GM23338 (cell line): ENCODE measurements around the gene ASL. TPM values are rescaled to one million over a fixed set of nuclear protein-coding genes. Genes with fewer than 3 reads are reported as not detected.

Source experiments
- ATAC-seq: fragments of 200-7000 bp; cut with Tn5 transposase; 3 replicates; pipeline ENCODE4 v1.9.1; 2020
- DNase-seq: peaks from one replicate; pipeline ENCODE4 v3.0.0-alpha.2; 2015; ENCODE audit warnings: low spot score
- H2AFZ ChIP-seq: fragments of 200-600 bp; sonication (generic); 2 replicates; pipeline ENCODE4 v1.8.0; 2016; ENCODE audit warnings: antibody characterized with exemption, mild to moderate bottlenecking, moderate library complexity
- H3F3A ChIP-seq: fragments of 200-600 bp; sonication (generic); replicated peaks from 2 replicates; pipeline ENCODE4 v1.8.0; 2017; ENCODE audit warnings: antibody characterized with exemption, mixed run types, low read depth
- H3K27ac ChIP-seq: fragments of 200-600 bp; sonication (generic); 2 replicates; pipeline ENCODE4 v1.6.1; 2016; ENCODE audit warnings: low read depth
- H3K27me3 ChIP-seq: fragments of 200-600 bp; sonication (generic); 2 replicates; pipeline ENCODE4 v1.8.0; 2016; ENCODE audit warnings: mild to moderate bottlenecking, mixed run types, moderate library complexity; ENCODE audit not compliant: insufficient read depth
- H3K36me3 ChIP-seq: fragments of 200-600 bp; sonication (generic); 2 replicates; pipeline ENCODE4 v1.8.0; 2016; ENCODE audit warnings: mild to moderate bottlenecking; ENCODE audit not compliant: insufficient read depth
- H3K4me1 ChIP-seq: fragments of 200-600 bp; sonication (generic); 2 replicates; pipeline ENCODE4 v1.8.0; 2016; ENCODE audit warnings: mild to moderate bottlenecking, moderate library complexity; ENCODE audit not compliant: insufficient read depth
- H3K4me2 ChIP-seq: fragments of 200-600 bp; sonication (generic); 2 replicates; pipeline ENCODE4 v1.7.1; 2017; ENCODE audit warnings: mixed run types
- H3K4me3 ChIP-seq: fragments of 200-600 bp; sonication (generic); 2 replicates; pipeline ENCODE4 v1.6.1; 2016; ENCODE audit warnings: mixed run types
- H3K79me2 ChIP-seq: fragments of 200-600 bp; sonication (generic); replicated peaks from 2 replicates; pipeline ENCODE4 v1.8.0; 2017; ENCODE audit warnings: mild to moderate bottlenecking; ENCODE audit not compliant: insufficient read depth
- H3K9me2 ChIP-seq: fragments of 200-600 bp; sonication (generic); 2 replicates; pipeline ENCODE4 v1.8.0; 2017; ENCODE audit not compliant: insufficient read depth
- H4K20me1 ChIP-seq: fragments of 200-600 bp; sonication (generic); replicated peaks from 2 replicates; pipeline ENCODE4 v1.8.0; 2017; ENCODE audit warnings: mild to moderate bottlenecking; ENCODE audit not compliant: insufficient read depth
- H3K27ac Mint-ChIP-seq: 2 replicates; pipeline ENCODE4 v1.8.0; 2020; ENCODE audit warnings: inconsistent platforms, mild to moderate bottlenecking, moderate library complexity, mixed read lengths
- H3K27me3 Mint-ChIP-seq: 3 replicates; pipeline ENCODE4 v1.8.0; 2022; ENCODE audit warnings: low read depth, mild to moderate bottlenecking, moderate library complexity, mixed read lengths, inconsistent platforms; ENCODE audit not compliant: insufficient read depth, poor library complexity
- H3K36me3 Mint-ChIP-seq: 3 replicates; pipeline ENCODE4 v1.8.0; 2021; ENCODE audit warnings: low read depth, mild to moderate bottlenecking, inconsistent platforms, moderate library complexity, mixed read lengths
- H3K4me1 Mint-ChIP-seq: 3 replicates; pipeline ENCODE4 v1.8.0; 2020; ENCODE audit warnings: mild to moderate bottlenecking, inconsistent platforms, mixed read lengths
- H3K4me3 Mint-ChIP-seq: 3 replicates; pipeline ENCODE4 v1.8.0; 2021; ENCODE audit warnings: moderate library complexity, mild to moderate bottlenecking, inconsistent platforms, mixed read lengths
- H3K9me3 Mint-ChIP-seq: 3 replicates; pipeline ENCODE4 v1.8.0; 2020; ENCODE audit warnings: moderate library complexity, mild to moderate bottlenecking, inconsistent platforms, mixed read lengths
- CREB1 ChIP-seq: fragments of 250-450 bp; sonication (Bioruptor Pico); IDR thresholded peaks from 2 replicates; pipeline ENCODE4 v1.5.0; 2020; ENCODE audit warnings: low read depth, mild to moderate bottlenecking, moderate library complexity
- CTCF ChIP-seq, 2 experiments: fragments of 200-600 bp in 1 of 2; sonication (generic) in 1 of 2; conservative IDR thresholded peaks; 2 replicates each; pipeline versions ENCODE4 v1.5.1 to v1.6.1; 2016 to 2017; ENCODE audit warnings: antibody characterized with exemption in 2 of 2, low read depth in 2 of 2, mild to moderate bottlenecking in 2 of 2, moderate library complexity in 1 of 2
- ETS1 ChIP-seq: IDR thresholded peaks from 2 replicates; pipeline ENCODE4 v1.6.1; 2016; ENCODE audit warnings: antibody characterized with exemption
- EZH2 ChIP-seq: fragments of 200-600 bp; sonication (generic); IDR thresholded peaks from one replicate; pipeline ENCODE4 v1.8.0; 2017; ENCODE audit warnings: antibody characterized with exemption, mild to moderate bottlenecking, low read depth; ENCODE audit not compliant: unreplicated experiment
- EZH2phosphoT487 ChIP-seq: fragments of 200-600 bp; sonication (generic); IDR thresholded peaks from one replicate; pipeline ENCODE4 v1.8.1; 2018; ENCODE audit warnings: antibody characterized with exemption; ENCODE audit not compliant: unreplicated experiment
- JUNB ChIP-seq: IDR thresholded peaks from one replicate; pipeline ENCODE4 v1.6.1; 2016; ENCODE audit warnings: antibody characterized with exemption; ENCODE audit not compliant: unreplicated experiment
- NANOG ChIP-seq: IDR thresholded peaks from 2 replicates; pipeline ENCODE4 v1.6.1; 2016; ENCODE audit warnings: antibody characterized with exemption, borderline replicate concordance
- POLR2AphosphoS5 ChIP-seq: IDR thresholded peaks from 2 replicates; pipeline ENCODE4 v1.6.1; 2016; ENCODE audit warnings: antibody characterized with exemption, low read depth
- ZNF114 ChIP-seq: fragments of 250-450 bp; sonication (Bioruptor Pico); IDR thresholded peaks from 2 replicates; pipeline ENCODE4 v1.5.0; 2020; ENCODE audit warnings: mild to moderate bottlenecking, moderate library complexity
- ZNF462 ChIP-seq: fragments of 250-450 bp; sonication (Bioruptor Pico); IDR thresholded peaks from 2 replicates; pipeline ENCODE4 v1.5.0; 2020; ENCODE audit warnings: mild to moderate bottlenecking, moderate library complexity
- polyA plus RNA-seq: library from polyadenylated mRNA; unstranded; fragments of >200 nt; fragmentation: Nextera tagmentation; extraction: Ambion mirVana; gene quantifications from 2 replicates; pipeline ENCODE4 v1.2.1, GENCODE V29; 2016
- total RNA-seq: library from RNA; depleted of rRNA; stranded (reverse); fragments of >200 nt; shearing (Covaris generic); gene quantifications from 2 replicates; pipeline ENCODE4 v1.2.3, GENCODE V29; 2014

Gene ASL
- total and polyA plus RNA-seq, 2 experiments from 2014 or later = 14.9 to 36.9 TPM

DNA sequence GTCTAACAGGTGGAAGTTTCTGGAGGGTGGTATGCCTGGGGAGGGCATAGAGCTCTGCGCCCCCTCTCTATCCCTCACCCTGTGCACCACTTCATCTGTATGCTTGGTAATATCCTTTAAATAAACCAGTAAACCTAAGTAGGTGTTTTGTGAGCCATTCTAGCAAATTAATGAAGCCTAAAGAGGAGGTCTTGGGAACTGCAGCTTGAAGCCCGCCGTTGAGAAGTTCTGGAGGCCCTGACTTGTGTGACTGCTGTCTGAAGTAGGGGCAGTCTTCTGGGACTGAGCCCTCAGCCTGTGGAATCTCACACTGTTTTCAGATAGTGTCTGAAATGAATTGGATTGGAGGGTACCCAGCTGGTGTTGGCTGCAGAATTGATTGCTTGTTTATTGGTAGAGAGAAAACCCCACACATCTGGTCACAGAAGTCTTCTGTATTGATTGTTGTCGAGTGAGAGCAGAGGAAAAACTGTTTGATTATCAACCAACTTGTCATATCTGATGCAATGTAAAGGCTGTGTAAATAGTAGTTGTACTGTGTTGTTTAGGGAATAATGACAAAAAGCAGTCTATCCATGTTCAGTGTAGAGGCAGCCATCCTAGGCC, 43.7 kb downstream of the ASL start (continued):
- TF ChIP-seq CTCF (conservative IDR thresholded peaks at IDR 0.05; ENCODE audit: low read depth in 2 of 2) (no peak), CREB1 (CRISPR knock-in tag) (no peak), EZH2phosphoT487 (no peak), POLR2AphosphoS5 (no peak), ETS1 (no peak)

DNA sequence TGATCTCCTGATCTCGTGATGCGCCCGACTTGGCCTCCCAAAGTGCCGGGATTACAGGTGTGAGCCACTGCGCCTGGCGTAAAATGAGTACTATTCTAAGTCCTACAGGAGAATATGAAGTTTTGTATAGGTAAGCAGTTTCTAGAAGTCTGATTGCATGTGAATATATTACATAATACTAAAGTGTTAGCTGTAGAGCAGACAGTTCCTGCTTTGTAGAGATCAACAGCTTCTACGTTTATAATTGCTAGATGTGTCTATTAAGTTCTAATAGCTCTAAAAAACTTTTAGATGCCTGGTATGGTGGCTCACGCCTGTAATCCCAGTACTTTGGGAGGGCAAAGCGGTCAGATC, 47.5 kb downstream of the ASL start:
- peaks cover 6% of the 10 kb centered on the region for H3K4me1 Mint-ChIP-seq
- Histone ChIP-seq H3K4me3 (no peak overlapping the region), H3K27me3 (no peaks in the 10 kb centered on the region), H2AFZ (no peak overlapping the region), H3K4me1 (peaks cover 15% of the 10 kb centered on the region), H3F3A (no peaks in the 10 kb centered on the region), H3K9me2 (no peaks in the 10 kb centered on the region), H3K36me3 (no peaks in the 10 kb centered on the region), H3K27ac (no peak overlapping the region; the same call in 1 of the 2 replicates), H3K79me2 (peaks cover 98% of the 10 kb centered on the region), H3K4me2 (no peak overlapping the region), H4K20me1 (peaks cover 23% of the 10 kb centered on the region)
- no peak for ATAC-seq
- H3K27me3 Mint-ChIP-seq = no peaks in the 10 kb centered on the region
- no peak for DNase-seq
- H3K9me3 Mint-ChIP-seq = no peaks in the 10 kb centered on the region
- no peak for TF ChIP-seq EZH2phosphoT487
- no peak for TF ChIP-seq ZNF462
- TF ChIP-seq NANOG = no peak
- no peak for TF ChIP-seq EZH2
- TF ChIP-seq ZNF114 (CRISPR knock-in tag) = no peak
- no peak for TF ChIP-seq JUNB
- TF ChIP-seq CTCF (conservative IDR thresholded peaks at IDR 0.05; ENCODE audit: low read depth in 2 of 2) = no peak
- no peak for TF ChIP-seq CREB1 (CRISPR knock-in tag)
- TF ChIP-seq POLR2AphosphoS5 = no peak
- no peak for TF ChIP-seq ETS1
- H3K4me3 Mint-ChIP-seq = no peak overlapping the region
- H3K27ac Mint-ChIP-seq = no peak overlapping the region
- H3K36me3 Mint-ChIP-seq = no peaks in the 10 kb centered on the region
